IMR-90 (cell line): ENCODE measurements around the gene ZBTB4. TPM values are rescaled to one million over a fixed set of nuclear protein-coding genes. Genes with fewer than 3 reads are reported as not detected.

Experiments used
- ATAC-seq: fragments of 200-7000 bp; cut with Tn5 transposase; 2 replicates; pipeline ENCODE4 v1.9.1; 2020; ENCODE audit warnings: low read depth, mild to moderate bottlenecking, moderate library complexity
- BruUV-seq: library from RNA; stranded (reverse); fragments of 400-500 nt; replicated peaks from 2 replicates; lab custom pipeline; 2021; lab: Mats Ljungman, UMichigan
- CTCF ChIA-PET: fragments of 300-600 bp; formaldehyde crosslinking; extraction: SDS; loops from one replicate; lab custom pipeline; 2021; ENCODE audit warnings: antibody characterized with exemption; lab: Yijun Ruan, JAX
- POLR2A ChIA-PET: fragments of 300-600 bp; sonication (Branson Sonifier 250); formaldehyde crosslinking; loops from one replicate; lab custom pipeline; 2022; ENCODE audit warnings: antibody characterized with exemption; ENCODE audit not compliant: unreplicated experiment; lab: Charles Lee
- DNase-seq: peaks from one replicate; pipeline ENCODE4 v3.0.0; 2013
- H2AFZ ChIP-seq: replicated peaks from 2 replicates; pipeline ENCODE3; 2013; ENCODE audit warnings: low read length, mild to moderate bottlenecking; ENCODE audit not compliant: poor library complexity
- H2AK5ac ChIP-seq: 2 replicates; pipeline ENCODE4 v1.6.1; 2013; ENCODE audit warnings: low read depth, low read length, inconsistent platforms
- H2AK9ac ChIP-seq: replicated peaks from 2 replicates; pipeline ENCODE3; 2013; ENCODE audit warnings: mild to moderate bottlenecking, low read depth, low read length, moderate library complexity; ENCODE audit not compliant: poor library complexity
- H2BK120ac ChIP-seq: 2 replicates; pipeline ENCODE4 v1.6.1; 2013; ENCODE audit warnings: low read depth, low read length, inconsistent platforms
- H2BK15ac ChIP-seq: 3 replicates; pipeline ENCODE4 v1.6.1; 2013; ENCODE audit warnings: low read depth, low read length, inconsistent platforms
- H2BK20ac ChIP-seq: 2 replicates; pipeline ENCODE4 v1.6.1; 2013; ENCODE audit warnings: low read depth, mild to moderate bottlenecking, inconsistent platforms, low read length, moderate library complexity
- H2BK5ac ChIP-seq: 2 replicates; pipeline ENCODE4 v1.6.1; 2013; ENCODE audit warnings: mild to moderate bottlenecking, low read depth, low read length, inconsistent platforms; ENCODE audit not compliant: poor library complexity, severe bottlenecking
- H3K14ac ChIP-seq: replicated peaks from 2 replicates; pipeline ENCODE4 v1.6.1; 2013; ENCODE audit warnings: low read depth, low read length, inconsistent platforms
- H3K18ac ChIP-seq: 2 replicates; pipeline ENCODE4 v1.6.1; 2013; ENCODE audit warnings: low read depth, low read length, control low read depth
- H3K23ac ChIP-seq: 2 replicates; pipeline ENCODE4 v1.6.1; 2013; ENCODE audit warnings: low read depth, low read length, inconsistent platforms
- H3K27ac ChIP-seq: 2 replicates; pipeline ENCODE4 v1.5.1; 2013; ENCODE audit warnings: mild to moderate bottlenecking, control low read depth, low read length; ENCODE audit not compliant: insufficient read depth
- H3K27me3 ChIP-seq: 2 replicates; pipeline ENCODE4 v1.6.1; 2013; ENCODE audit warnings: low read length; ENCODE audit not compliant: control insufficient read depth, insufficient read depth
- H3K36me3 ChIP-seq: 2 replicates; pipeline ENCODE4 v1.6.1; 2013; ENCODE audit warnings: low read length, mixed read lengths; ENCODE audit not compliant: control insufficient read depth, insufficient read depth
- H3K4ac ChIP-seq: 2 replicates; pipeline ENCODE4 v1.6.1; 2013; ENCODE audit warnings: low read depth, low read length, inconsistent platforms
- H3K4me1 ChIP-seq: 2 replicates; pipeline ENCODE4 v1.6.1; 2013; ENCODE audit warnings: low read length, mixed read lengths; ENCODE audit not compliant: control insufficient read depth, insufficient read depth
- H3K4me2 ChIP-seq: 2 replicates; pipeline ENCODE4 v1.6.1; 2013; ENCODE audit warnings: low read depth, mild to moderate bottlenecking, control low read depth, low read length, moderate library complexity
- H3K4me3 ChIP-seq: 2 replicates; pipeline ENCODE4 v1.5.1; 2013; ENCODE audit warnings: low read depth, mild to moderate bottlenecking, control low read depth, low read length, moderate library complexity; ENCODE audit not compliant: insufficient read depth
- H3K56ac ChIP-seq: 2 replicates; pipeline ENCODE4 v1.6.1; 2013; ENCODE audit warnings: low read length, inconsistent platforms; ENCODE audit not compliant: insufficient read depth; ENCODE audit errors: extremely low read depth
- H3K79me1 ChIP-seq, 2 experiments: 2 replicates each; pipeline ENCODE4 v1.6.1; 2013; ENCODE audit warnings: low read length in 2 of 2, inconsistent platforms in 1 of 2, low read depth in 1 of 2
- H3K9ac ChIP-seq: 2 replicates; pipeline ENCODE4 v1.6.1; 2013; ENCODE audit warnings: low read depth, low read length, control low read depth
- H3K9me1 ChIP-seq: 2 replicates; pipeline ENCODE4 v1.6.1; 2013; ENCODE audit warnings: low read length, inconsistent platforms; ENCODE audit not compliant: insufficient read depth
- H3K9me3 ChIP-seq: 2 replicates; pipeline ENCODE4 v1.6.1; 2013; ENCODE audit warnings: low read length; ENCODE audit not compliant: control insufficient read depth, insufficient read depth
- H4K20me1 ChIP-seq: 2 replicates; pipeline ENCODE4 v1.6.1; 2013; ENCODE audit warnings: low read length, inconsistent platforms; ENCODE audit not compliant: insufficient read depth
- H4K5ac ChIP-seq: 2 replicates; pipeline ENCODE4 v1.6.1; 2013; ENCODE audit warnings: mild to moderate bottlenecking, low read depth, low read length, control low read depth
- H4K8ac ChIP-seq, 2 experiments: 2 replicates each; pipeline ENCODE4 v1.6.1; 2013; ENCODE audit warnings: low read depth in 2 of 2, low read length in 2 of 2, control low read depth in 1 of 2, inconsistent platforms in 1 of 2
- H4K91ac ChIP-seq: 2 replicates; pipeline ENCODE4 v1.6.1; 2013; ENCODE audit warnings: low read depth, low read length, inconsistent platforms; ENCODE audit not compliant: insufficient read depth
- CHD1 ChIP-seq: IDR thresholded peaks from 2 replicates; pipeline ENCODE4 v1.6.1; 2012; ENCODE audit warnings: low read depth, low read length, improper control_type of control experiment
- FOS ChIP-seq: fragments of 150-350 bp; IDR thresholded peaks from 2 replicates; pipeline ENCODE4 v1.6.1; 2016; ENCODE audit warnings: low read depth, low read length
- POLR2A ChIP-seq: IDR thresholded peaks from 2 replicates; pipeline ENCODE4 v1.6.1; 2012; ENCODE audit warnings: mild to moderate bottlenecking, low read depth, low read length
- RCOR1 ChIP-seq: IDR thresholded peaks from 2 replicates; pipeline ENCODE4 v1.6.1; 2012; ENCODE audit warnings: mild to moderate bottlenecking, low read length, improper control_type of control experiment; ENCODE audit not compliant: insufficient replicate concordance
- RFX5 ChIP-seq: IDR thresholded peaks from 2 replicates; pipeline ENCODE4 v1.8.0; 2012; ENCODE audit warnings: low read depth, mild to moderate bottlenecking, low read length, moderate library complexity
- WGBS, 2 experiments: methylation state at CpG; one replicate each; pipeline versions ENCODE4 v1.1.5 to v1.1.7; 2013; ENCODE audit warnings: missing lambda C conversion rate in 2 of 2; ENCODE audit not compliant: insufficient read length in 1 of 2; ENCODE audit errors: extremely low coverage in 2 of 2; 5-methylcytosine and 5-hydroxymethylcytosine counted together
- dilution Hi-C: fragments of 300-500 bp; cut with HindIII; formaldehyde crosslinking; loops from one replicate; pipeline ENCODE4 v1.14.3; 2018; ENCODE audit warnings: low sequenced_read_pairs; ENCODE audit not compliant: unreplicated experiment
- in situ Hi-C: fragments of 300-500 bp; cut with MboI; formaldehyde crosslinking; loops from 3 replicates; pipeline ENCODE4 v1.14.3; 2019; ENCODE audit warnings: low sequenced_read_pairs, inconsistent platforms, mixed read lengths
- intact Hi-C: fragments of 100-400 bp; cut with micrococcal nuclease; formaldehyde crosslinking; loops from 2 replicates; pipeline ENCODE4 v1.10.0; 2022
- polyA plus RNA-seq, 3 experiments: library from polyadenylated mRNA; depleted of rRNA; stranded (reverse); fragments of >200 nt; gene quantifications; 2 replicates each; pipeline ENCODE4 v1.2.3, GENCODE V29; 2012; ENCODE audit warnings: low replicate concordance in 1 of 3
- total RNA-seq: library from RNA; depleted of rRNA; stranded (reverse); fragments of >200 nt; gene quantifications from 2 replicates; pipeline ENCODE4 v1.2.3, GENCODE V29; 2012

ZBTB4 gene
- total and polyA plus RNA-seq, 2 of the 4 experiments (the other 2 are of a cell fraction): 6.3 to 20.3 TPM

GRCh38 chr17:7417056-7417655 lies 62.3 kb downstream of the ZBTB4 start:
- ATAC-seq (no peak), DNase-seq (no peak)
- H2BK15ac ChIP-seq: no peak overlapping the region
- peaks cover 7% of the 10 kb centered on the region; the same call in 1 of the 2 replicates for H4K20me1 ChIP-seq
- H3K23ac ChIP-seq: no peak overlapping the region
- no peak overlapping the region for H3K4me2 ChIP-seq
- dilution Hi-C loops: no loop called here
- H3K9me3 ChIP-seq: no peaks in the 10 kb centered on the region
- H3K4me3 ChIP-seq: no peak overlapping the region
- no peak overlapping the region for H3K14ac ChIP-seq
- no peak for TF ChIP-seq CHD1
- TF ChIP-seq RFX5: no peak
- TF ChIP-seq POLR2A: no peak
- no peak for TF ChIP-seq RCOR1
- no peak for TF ChIP-seq FOS
- 96% methylated on average over 24 of the region's 54 CpGs; no CpG with 5 or more reads in 1 of the 2 experiments for WGBS, 2 experiments
- H2BK20ac ChIP-seq: no peak overlapping the region
- H3K36me3 ChIP-seq: peaks cover 27% of the 10 kb centered on the region
- no peak overlapping the region for H2BK120ac ChIP-seq
- ChIA-PET POLR2A (no interaction called here), CTCF (no interaction called here)
- no peaks in the 10 kb centered on the region for H3K27me3 ChIP-seq
- no peak overlapping the region for H3K27ac ChIP-seq
- no peak overlapping the region for H3K56ac ChIP-seq
- intact Hi-C loops: no loop called here
- H2AK9ac ChIP-seq: peak overlapping the region; percentile 0
- no TSS peak for BruUV-seq
- no peak overlapping the region for H2AK5ac ChIP-seq
- no peaks in the 10 kb centered on the region; a peak in 1 of 4 replicates for H3K79me1 ChIP-seq
- no peak overlapping the region for H3K18ac ChIP-seq
- no peak overlapping the region for H4K8ac ChIP-seq
- no peak overlapping the region for H4K5ac ChIP-seq
- H4K91ac ChIP-seq: no peak overlapping the region
- peaks cover 2% of the 10 kb centered on the region; the same call in 1 of the 2 replicates for H3K9me1 ChIP-seq
- no peak overlapping the region for H2AFZ ChIP-seq
- H2BK5ac ChIP-seq: no peak overlapping the region
- peaks cover 4% of the 10 kb centered on the region; the same call in 1 of the 2 replicates for H3K4me1 ChIP-seq
- in situ Hi-C loops: no loop called here
- H3K9ac ChIP-seq: no peak overlapping the region
- H3K4ac ChIP-seq: no peak overlapping the region
